Transverse colon (tissue), 3 donors: ENCODE results near the gene RUBCNL.

Experiments
- CTCF ChIP-seq, 5 experiments: fragments of 200-600 bp in 3 of 5; fragments of 450-650 bp in 2 of 5; sonication (generic) in 3 of 5; IDR thresholded peaks; 1 replicate in 2 of 5; 2 replicates in 3 of 5; pipeline ENCODE4 v1.5.1; 2016 to 2017; ENCODE audit warnings: antibody characterized with exemption in 5 of 5, inconsistent platforms in 3 of 5, mild to moderate bottlenecking in 2 of 5, moderate library complexity in 1 of 5
- EP300 ChIP-seq: sonication (generic); formaldehyde crosslinking; IDR thresholded peaks from one replicate; pipeline ENCODE4 v1.6.1; 2017; ENCODE audit warnings: antibody characterized with exemption, low read depth
- POLR2A ChIP-seq: fragments of 450-650 bp; IDR thresholded peaks from one replicate; pipeline ENCODE4 v1.6.1; 2016; ENCODE audit warnings: antibody characterized with exemption, mild to moderate bottlenecking, moderate library complexity

- TF ChIP-seq CTCF (IDR thresholded peaks at IDR 0.05): no peak
- TF ChIP-seq POLR2A: no peak
- TF ChIP-seq EP300: no peak
These were observed 14.4 kb upstream of the RUBCNL start for GRCh38 chr13:46401432-46401831.
